Prostate gland (tissue), 2 donors: ENCODE results near the gene CSTF3.

Experiments used
- POLR2A ChIP-seq: fragments of 450-650 bp; IDR thresholded peaks from one replicate; pipeline ENCODE4 v1.6.1; 2016; ENCODE audit warnings: antibody characterized with exemption, mild to moderate bottlenecking
- TF ChIP-seq, protein P1 (sequence below), 4 experiments: fragments of 200-600 bp in 2 of 4; fragments of 450-650 bp in 2 of 4; sonication (generic) in 2 of 4; IDR thresholded peaks; 1 replicate in 3 of 4; 2 replicates in 1 of 4; pipeline ENCODE4 v1.5.1; 2016 to 2019; ENCODE audit warnings: antibody characterized with exemption in 4 of 4, mild to moderate bottlenecking in 2 of 4, moderate library complexity in 2 of 4

DNA sequence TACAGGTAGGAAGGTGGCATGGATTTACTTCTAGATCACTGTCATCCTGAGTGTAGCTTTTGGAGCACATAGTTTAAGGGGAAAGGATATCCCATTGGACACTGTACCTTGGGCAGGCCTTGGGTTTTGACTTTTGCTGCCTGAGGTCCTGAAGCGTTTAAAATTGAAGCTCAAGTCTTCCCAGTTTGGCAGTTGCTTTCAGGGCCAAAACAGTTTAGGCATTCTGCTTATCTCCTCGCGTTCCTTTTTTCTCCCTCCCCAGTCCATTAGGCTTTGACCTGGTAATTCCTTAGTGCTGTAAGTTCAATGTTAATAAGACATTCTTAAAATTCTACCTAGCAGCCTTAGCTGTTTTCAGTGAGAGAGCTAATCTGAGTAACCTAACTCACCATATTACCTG, 35.7 kb downstream of the CSTF3 start:
- TF ChIP-seq, protein P1, sequence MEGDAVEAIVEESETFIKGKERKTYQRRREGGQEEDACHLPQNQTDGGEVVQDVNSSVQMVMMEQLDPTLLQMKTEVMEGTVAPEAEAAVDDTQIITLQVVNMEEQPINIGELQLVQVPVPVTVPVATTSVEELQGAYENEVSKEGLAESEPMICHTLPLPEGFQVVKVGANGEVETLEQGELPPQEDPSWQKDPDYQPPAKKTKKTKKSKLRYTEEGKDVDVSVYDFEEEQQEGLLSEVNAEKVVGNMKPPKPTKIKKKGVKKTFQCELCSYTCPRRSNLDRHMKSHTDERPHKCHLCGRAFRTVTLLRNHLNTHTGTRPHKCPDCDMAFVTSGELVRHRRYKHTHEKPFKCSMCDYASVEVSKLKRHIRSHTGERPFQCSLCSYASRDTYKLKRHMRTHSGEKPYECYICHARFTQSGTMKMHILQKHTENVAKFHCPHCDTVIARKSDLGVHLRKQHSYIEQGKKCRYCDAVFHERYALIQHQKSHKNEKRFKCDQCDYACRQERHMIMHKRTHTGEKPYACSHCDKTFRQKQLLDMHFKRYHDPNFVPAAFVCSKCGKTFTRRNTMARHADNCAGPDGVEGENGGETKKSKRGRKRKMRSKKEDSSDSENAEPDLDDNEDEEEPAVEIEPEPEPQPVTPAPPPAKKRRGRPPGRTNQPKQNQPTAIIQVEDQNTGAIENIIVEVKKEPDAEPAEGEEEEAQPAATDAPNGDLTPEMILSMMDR (IDR thresholded peaks at IDR 0.05), result no peak
- TF ChIP-seq POLR2A, result no peak
